ENCODE data around the gene ADAP2.

- TF ChIP-seq CTCF (conservative IDR thresholded peaks at IDR 0.05; ENCODE audit: low read depth in 2 of 2) (no peak), EZH2 (IDR thresholded peaks at IDR 0.05; ENCODE audit: low read depth, unreplicated experiment) (no peak), STAT1 (IDR thresholded peaks at IDR 0.05; ENCODE audit: unreplicated experiment) (no peak), EZH2phosphoT487 (IDR thresholded peaks at IDR 0.05; ENCODE audit: unreplicated experiment) (no peak), POLR2AphosphoS5 (IDR thresholded peaks at IDR 0.05; ENCODE audit: low read depth) (no peak), REST (IDR thresholded peaks at IDR 0.05; ENCODE audit: unreplicated experiment) (no peak), ETS1 (IDR thresholded peaks at IDR 0.05) (no peak)
These were observed 4.8 kb downstream of the ADAP2 start for GRCh38 chr17:30926516-30926915.

All from GM23338 (cell line).